GM12892 (cell line): ENCODE data around the gene PPP1R14B.

Experiments used
- POLR2A ChIP-seq: IDR thresholded peaks from 2 replicates; pipeline ENCODE4 v1.6.1; 2011; ENCODE audit warnings: low read depth, low read length, control low read depth
- POLR2AphosphoS5 ChIP-seq: IDR thresholded peaks from 2 replicates; pipeline ENCODE4 v1.6.1; 2011; ENCODE audit warnings: low read depth, low read length, control low read depth
- TAF1 ChIP-seq: IDR thresholded peaks from 2 replicates; pipeline ENCODE4 v1.6.1; 2011; ENCODE audit warnings: low read depth, mild to moderate bottlenecking, control low read depth, low read length, borderline replicate concordance

DNA sequence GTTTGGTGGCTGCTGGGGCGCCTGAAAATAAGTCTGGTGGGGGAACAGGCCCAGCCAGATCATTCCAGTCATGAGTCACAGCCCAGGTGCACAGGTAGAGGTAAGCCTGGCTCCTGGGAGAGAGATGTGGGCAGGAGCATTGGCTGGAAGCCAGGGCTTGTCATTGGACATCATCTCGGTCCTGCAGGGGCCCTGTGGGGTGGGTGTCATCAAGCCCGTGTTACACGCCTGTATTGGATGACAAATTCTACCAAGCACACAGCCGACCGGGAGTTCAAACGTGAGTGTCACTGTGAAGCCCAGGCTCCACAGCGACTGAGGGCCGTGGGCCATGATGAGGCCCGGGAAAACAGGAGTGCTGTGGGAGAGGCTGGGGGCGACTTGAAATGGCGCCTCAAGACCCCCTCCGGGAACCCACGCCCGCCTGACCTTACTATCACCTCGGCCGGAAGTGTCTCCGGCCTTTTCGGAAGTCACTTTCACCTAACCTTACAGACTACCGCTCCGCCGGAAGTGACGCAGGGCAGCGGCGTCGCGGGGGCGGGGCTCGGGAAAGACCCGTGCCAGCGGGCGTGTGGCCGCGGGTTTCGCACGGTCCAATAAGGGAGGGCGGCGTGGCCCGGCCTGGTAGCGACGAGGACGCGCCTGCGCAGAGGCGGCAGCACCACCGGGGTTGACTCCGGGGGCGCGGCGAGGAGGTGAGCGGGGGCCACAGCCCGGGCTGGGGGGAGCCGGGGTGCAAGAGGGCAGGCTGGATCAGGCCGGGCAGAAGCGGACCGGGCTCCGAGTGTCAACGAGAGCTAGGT lies 6.1 kb downstream of the PPP1R14B start, which contains the start of gene FKBP2:
- TF ChIP-seq POLR2AphosphoS5 (peak; percentile 79), TAF1 (peak; percentile 82), POLR2A (peak; percentile 89)
